HG03159 (cell line): ENCODE results near the gene RBM47.
"Not testable (repeated sequence)": the region's sequence is repeated elsewhere in the genome, so short reads cannot be mapped to it uniquely, and the experiment has no call there.

Experiments
- ATAC-seq: cut with Tn5 transposase; IDR thresholded peaks from one replicate; pipeline ENCODE4 v1.9.1; 2021; ENCODE audit warnings: mild to moderate bottlenecking, moderate library complexity; ENCODE audit not compliant: unreplicated experiment

RBM47 gene

DNA sequence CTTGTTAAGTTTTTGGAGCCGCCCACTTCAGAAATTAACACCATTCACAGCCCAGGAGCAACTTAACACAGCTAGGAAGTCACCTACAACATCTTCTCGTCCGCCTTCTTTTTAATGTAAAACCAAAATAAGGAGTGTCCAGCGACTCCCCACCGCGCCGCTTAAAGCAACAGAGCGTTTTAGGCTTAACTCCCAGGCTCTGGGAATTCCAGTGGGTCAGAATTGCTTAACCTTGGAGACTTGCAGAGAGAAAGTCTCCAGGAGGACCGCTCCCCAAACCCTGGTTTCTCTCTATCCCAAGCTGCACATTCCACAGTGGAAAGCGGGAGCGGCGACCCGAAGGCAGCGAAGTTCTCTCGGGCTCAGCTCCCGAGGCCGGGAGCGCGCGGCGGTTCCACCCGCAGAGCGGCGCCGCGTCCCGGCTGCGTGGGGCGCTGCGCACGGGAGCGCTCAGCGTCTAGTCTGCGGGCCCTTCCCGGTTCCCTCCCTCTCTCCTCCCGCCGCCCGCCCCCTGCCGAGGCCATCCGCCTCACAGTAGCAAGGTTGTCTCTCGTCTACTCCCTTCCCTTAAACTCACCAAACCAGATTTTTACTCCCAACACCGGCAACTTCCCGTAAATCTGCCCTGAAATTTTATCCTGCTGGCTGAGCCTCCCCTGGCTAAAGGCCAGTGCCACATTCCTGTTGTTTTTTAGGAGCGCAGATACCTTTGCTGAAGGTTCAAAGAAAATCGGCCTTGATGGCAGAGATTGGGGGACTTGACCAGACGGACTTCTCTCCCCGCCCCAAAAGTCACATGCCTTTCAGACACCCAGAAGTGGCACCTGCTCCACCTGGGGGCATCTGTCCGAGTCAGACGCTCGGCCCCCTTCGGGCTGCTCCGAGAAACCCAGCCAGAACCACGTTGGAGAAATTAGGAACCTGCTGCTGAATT lies at the start of gene RBM47:
Gene RBM47 (minus strand): TSS at position 464 of the 934 bp plus-strand sequence. CDS start 190,971 bp downstream, outside the sequence.
- peak; percentile 41 for ATAC-seq

DNA sequence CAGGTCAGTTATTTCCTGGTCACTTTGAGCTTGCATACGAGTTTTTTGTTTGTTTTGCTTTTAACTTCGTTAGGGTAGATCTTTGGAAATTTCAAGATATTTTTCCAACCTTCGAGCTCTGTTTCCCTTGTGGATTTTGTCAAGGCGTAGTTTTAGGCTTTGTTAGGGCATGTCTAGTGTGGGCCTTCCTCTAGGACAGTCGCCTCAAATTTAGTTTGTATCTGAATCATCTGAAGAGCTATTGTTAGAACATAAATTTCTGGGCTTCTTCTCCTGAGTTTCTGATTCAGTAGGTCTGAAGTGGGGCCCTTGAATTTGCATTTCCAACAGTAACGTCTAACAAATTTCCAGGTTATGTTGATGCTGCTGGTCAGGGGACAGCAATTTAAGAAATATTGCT lies 48.8 kb upstream of the RBM47 start:
- ATAC-seq = no peak

DNA sequence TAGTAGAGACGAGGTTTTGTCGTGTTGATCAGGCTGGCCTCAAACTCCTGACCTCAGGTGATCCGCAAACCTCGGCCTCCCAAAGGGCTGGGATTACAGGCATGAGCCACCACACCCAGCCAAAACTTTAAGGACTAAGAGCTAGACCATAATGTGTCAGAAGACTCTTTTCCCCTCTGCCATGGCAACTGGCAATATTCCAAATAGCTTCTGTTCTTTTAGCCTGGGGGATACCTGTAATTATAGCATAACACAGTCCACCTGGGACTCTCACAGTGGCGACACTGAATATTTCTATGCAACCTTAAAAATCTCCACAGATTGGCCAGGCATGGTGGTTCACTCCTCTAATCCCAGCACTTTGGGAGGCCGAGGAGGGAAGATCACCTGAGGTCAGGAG lies 45.5 kb upstream of the RBM47 start:
- ATAC-seq = no peak

DNA sequence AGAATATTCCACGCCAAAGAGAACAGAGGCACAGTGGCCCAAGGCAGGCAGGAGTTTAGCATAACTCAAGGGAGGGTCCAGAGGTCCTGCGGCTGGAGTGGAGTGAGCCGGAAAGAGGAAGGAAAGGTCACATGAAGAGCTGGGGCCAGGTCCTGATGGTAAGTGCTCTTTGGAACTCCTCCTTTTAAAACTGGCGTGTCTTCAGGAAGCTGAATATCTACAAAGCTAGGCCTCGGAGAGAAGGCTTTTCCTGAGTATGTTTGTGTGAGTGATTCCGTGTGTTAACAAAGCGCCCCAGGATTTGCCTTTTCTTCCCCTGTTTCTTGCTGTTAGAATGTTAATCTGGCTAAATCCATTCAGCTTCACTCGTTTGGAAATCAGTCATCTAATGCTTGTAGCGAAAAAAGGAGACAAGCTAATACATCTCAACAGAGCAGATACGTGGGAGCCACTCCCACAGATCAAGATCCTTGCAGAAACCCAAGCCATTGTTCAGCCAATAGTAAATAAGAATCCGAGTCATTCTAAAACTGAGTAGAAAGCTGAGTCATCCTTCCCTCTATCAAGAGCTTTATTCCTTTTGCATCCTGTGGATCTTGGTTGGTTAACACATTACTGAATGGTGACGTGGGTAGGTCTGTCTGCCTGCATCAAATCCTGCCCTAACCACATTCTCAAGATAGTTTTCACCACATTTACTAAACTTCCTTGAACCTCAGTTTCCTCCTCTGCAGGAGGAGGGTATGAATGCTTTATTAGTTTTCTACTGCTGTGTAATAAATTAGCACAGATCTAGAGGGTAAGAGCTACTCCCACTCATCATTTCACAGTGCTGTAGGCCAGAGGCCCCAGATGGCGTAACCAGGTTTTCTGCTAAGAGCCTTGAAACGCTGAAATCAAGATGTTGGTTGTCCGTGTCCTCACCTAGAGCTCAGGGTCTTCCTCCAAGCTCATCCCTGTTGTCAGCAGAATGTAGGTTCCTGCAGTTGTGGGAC lies 43.2 kb upstream of the RBM47 start:
- ATAC-seq = peak; percentile 70

DNA sequence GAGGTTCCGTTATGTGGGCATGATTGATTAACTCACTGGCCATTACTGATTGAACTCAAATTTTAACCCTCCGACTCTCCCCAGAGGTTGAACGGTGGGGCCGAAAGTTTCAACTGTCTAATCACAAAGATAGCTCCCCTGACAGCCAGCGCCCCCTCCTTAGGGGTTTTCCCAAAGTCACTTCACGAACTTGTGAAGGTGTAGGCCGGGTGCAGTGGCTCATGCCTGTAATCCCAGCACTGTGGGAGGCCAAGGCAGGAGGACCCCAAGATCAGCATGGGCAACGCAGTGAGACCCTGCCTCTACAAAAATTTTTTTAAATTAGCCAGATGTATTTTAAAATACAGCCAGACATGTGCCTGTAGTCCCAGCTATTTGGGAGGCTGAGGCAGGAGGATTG lies 39.8 kb upstream of the RBM47 start:
- no peak for ATAC-seq

DNA sequence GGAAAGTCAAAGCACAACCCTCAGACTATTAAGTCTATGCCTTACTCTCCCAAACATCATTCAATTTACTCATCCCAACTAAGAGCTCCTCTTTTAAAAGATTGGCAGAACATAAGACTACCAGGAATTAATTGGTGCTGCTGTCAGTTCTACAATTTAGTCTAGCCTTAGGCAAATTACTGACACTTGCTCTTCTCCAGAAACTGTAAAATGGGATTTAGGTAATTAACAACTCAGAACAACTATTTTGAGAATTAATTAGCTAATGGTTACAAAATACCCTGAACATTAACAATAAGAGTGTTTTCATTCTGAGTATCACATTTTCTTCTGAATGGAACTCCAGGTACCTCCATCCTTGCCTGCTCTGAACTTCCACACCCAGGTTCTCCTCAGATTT lies 36.2 kb upstream of the RBM47 start:
- no peak for ATAC-seq

DNA sequence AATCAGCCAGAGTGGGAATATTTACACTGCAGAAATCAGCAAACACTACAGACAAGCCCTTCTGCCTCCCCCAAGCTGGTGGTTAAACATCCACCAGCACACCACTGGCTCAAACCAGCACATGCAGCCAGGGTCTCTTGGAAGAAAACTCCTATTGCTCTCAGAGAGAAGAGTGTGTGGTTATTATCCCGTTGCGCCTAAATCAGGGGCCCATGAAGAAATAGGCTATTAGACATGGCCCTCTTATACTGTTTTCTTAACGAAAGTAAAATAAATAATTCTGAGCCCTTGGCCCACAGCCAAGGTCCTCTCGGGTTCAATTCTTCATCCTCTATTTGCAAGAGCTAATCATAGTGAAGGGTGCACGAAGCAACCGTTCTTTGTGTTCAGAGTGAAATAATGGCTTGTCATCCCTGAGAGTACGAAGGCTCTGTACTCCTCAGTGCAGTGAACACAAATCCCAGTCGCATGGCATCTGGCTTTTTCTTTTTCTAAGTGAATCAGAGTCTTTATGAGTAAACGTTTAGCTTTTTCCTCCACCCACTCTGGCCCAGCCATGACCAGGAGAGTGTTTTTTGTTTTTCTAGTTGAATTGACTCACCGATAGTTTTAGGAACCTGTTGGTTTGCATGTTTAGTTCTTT lies 33.4 kb upstream of the RBM47 start:
- peak; percentile 59 for ATAC-seq

DNA sequence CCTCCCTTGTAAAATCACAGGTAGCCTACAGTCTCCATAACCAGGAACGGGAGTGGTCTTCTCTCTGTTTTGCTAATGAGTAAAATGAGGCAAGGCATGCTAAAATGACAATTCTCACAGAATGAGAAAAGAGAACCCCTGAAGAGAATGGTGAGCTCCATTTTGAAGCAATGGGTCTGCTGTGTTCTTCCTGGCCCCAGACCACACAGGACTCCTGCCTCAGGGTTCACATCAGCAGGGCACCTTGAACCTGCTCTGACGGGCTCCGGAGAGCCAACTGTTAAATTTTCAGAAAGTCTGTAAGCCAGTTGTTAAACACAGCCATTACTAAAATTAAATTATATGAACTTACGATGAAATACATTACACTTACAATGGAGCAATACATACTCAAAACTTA lies 32.1 kb upstream of the RBM47 start:
- ATAC-seq = no peak

DNA sequence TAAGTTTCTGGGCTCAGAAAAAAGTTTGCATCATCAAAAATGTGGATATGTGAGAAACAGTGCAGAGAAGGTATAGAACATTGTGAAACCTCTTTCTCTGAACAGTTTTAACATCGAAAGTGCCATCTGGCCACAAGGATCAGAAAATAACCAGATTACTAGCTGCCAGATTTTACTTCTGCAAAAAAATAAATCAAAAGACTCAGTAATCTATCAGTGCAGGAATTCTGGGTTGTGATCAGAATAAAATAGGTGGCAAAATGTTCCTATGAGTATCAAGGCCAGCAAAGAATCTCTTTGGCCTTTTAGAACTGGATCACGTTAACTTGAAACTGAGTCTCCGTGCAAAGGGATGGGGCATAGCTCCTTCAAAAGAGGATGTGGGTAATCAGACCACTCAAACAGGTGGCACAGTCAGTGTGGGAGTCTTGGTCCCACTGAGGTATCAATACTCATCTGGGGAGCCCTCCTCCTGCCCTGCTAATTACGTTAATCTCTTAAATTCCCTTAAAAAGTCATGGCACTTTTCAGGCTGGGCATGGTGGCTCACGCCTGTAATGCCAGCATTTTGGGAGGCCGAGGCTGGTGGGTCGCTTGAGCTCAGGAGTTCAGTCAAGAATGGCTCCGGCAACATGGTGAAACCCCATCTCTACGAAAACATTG lies 26.7 kb upstream of the RBM47 start:
- ATAC-seq = peak; percentile 86

DNA sequence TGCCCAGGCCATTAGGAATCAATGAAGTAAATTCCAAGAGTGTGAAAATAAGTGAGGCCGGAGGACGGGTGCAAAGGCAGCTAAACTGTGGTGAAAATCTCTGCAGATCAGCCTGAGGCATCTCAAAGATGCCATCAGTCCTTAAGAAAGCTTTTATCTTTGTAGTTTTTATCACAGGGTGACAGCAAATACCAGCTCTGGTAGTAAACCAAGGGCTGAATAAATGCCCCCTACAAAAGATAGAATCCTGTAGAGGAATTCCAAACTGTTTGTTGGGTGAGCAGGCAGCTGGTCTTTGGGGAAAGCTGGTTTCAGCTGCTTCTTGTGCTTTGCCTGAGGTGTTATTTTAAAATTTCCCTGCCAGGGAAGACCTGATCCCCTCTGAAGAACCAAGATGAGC lies 21.6 kb upstream of the RBM47 start:
- ATAC-seq = no peak

DNA sequence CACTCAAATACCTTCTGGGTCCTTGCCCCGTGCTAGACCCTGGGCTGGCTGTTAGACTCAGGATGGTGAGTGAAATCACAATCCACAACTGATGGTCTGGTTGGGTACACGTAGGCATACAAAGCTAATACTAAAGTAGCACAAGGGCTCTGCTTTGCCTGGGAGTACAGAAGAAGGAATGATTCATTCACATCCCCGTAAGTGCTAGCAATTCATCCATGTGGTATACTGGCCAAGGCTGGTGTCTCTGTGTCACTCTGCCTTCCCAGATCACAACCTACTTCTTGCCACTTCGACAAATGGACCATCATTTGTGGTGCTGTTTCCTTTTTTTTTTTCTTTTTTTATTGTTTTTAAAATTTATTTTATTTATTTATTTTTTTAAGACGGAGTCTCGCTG lies 19.7 kb upstream of the RBM47 start:
- no peak for ATAC-seq

DNA sequence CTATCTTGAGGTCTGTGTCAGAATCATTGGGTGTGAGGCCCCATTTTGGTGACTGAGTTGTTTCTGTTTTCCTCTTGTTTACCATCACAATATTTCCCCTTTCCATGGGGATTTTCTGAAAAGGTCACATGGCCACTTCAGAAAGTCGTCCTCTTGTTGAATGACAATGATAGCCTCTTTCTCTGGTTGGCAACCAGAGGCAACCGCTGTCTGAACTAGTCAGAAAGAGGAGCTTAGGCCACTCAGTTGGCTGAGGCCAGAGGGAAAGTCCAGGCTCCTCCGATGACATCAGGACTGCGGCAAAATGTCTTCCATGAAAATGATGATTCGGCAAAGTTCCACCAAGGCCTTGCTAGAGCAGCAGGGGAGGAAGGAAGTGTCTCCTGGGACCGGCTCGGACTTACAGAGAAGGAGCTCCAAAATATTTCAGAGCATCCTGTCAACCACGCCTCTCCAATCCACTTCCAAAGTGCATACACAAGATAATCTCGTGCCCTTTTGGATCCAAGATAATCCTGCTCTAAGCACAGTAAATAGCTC lies 19.1 kb upstream of the RBM47 start:
- no peak for ATAC-seq

DNA sequence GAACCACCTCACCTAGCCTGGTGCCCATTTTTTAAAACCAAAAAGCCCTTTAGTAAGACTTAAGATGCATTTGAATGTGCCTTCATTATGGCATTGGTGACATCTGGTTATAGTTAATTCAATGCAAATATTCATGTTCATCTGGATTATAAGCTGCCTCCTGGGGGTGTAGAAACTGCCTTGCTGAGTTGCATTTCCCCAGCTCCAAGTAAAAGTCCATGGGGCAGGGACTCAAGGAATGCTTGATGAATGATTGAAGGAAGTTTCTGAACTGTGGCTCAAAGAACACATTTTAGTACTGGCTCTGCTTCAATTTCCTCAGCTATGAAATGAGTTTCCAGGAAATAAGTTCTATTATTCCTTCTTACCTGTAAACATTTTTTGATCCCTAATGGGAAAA lies 18.5 kb upstream of the RBM47 start:
- no peak for ATAC-seq

DNA sequence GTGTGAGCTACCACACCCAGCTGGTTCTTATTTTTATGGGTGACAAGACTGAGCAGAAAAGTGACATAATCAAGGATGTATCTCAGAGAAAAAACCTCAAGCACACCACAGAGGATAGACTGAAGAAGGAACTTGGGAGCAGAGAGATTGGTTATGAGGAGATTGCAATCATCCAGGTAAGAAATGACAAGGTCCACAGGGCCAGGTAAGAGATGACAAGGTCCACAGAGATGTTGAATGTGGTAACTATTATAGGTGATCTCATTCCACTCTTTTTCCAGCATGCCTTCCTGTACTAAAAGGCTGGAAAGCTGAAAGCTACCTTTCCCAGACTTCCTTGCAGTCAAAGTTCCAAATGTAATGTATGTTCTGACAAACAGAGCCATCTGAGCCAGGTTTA lies 15.9 kb upstream of the RBM47 start:
- no peak for ATAC-seq

DNA sequence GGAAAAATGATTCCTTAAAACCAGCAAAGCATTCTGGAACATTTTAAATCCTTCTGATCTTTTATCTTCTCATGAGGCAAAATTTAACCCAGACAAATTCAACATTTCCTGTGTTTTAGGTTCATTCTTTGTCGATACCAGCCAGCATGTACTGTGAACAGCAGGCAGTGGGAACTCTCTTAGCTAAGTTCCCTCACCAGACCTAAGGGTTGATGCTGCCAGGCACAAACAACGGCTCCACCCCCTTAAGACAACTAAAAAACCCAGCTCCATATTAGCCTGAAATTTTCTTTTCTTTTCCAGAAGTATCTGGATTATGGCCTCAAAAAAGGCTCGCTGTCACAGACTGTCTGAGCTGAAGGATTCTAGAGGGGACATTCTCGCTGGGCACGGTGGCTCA lies 2.4 kb upstream of the RBM47 start:
- ATAC-seq = no peak

DNA sequence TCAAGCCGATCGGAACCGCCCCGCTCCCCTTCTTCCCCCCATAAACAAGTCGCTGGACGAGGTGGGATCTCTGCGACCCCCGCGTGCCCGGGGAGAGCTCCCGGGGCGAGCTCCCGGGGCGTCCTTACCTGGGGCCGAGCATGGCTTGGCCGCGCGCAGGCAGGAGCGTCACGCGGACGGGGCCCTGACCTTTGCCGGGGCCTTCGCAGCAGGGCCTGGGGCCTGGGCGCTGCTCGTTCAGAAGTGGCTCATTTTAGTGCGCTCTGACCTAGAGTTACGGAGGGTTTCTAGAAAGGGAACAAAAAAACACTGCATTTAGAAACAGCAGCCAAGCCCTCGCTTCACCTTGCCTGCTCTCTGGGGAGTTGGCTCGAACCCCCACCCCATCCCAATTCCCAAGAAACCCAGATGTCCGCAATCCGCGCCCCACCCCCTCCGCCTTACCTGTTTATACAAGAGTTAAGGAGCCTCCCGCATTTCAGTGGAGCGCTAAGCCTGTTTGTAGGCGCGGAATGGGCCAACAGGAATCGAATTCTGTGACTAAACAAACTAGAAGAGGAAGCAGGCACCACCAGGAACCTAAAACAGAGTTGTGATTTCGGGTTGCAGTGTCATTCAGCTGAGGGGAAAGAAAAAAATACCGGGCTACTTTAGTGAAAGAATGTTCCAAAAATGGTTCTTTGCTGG lies 814 bp upstream of the RBM47 start:
- peak; percentile 56 for ATAC-seq

DNA sequence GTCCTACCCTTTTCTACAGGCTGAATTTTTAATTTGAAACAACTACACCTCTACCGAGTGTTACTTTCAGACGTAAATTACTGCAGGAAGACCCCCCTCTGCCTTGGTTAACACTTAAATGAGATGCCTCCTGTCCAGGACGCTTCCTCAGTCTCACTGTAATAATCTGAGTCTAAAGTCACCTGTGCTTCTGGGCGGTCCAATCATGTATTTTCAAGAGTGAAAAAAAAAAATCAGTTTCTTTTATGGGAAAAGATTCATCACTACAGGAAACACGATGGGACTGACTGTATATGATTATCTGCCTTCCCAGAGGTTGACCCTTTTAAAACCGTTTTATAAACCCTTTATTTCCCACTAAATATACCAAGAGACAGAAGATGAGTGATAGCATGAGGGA lies 776 bp downstream of the RBM47 start:
- ATAC-seq = no peak

DNA sequence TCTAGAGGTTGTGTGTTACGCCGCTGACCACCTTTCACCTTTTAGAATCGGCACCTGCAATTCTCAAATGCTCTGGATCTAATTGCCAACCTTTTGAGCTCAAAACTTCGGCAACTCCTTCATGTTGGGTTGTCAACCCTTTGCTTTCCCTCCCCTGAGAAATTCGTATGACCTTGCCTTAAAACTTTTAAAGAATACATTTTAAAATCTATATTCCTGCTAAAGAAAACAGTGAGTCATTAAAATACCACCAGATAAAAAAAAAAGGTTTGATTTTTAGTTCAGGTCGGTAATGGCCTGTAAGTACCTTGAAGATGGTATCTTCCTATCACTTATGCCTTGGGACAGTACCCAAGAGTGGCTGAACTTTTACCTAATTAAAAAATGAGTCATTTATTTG lies 1.3 kb downstream of the RBM47 start:
- not testable (repeated sequence) for ATAC-seq

DNA sequence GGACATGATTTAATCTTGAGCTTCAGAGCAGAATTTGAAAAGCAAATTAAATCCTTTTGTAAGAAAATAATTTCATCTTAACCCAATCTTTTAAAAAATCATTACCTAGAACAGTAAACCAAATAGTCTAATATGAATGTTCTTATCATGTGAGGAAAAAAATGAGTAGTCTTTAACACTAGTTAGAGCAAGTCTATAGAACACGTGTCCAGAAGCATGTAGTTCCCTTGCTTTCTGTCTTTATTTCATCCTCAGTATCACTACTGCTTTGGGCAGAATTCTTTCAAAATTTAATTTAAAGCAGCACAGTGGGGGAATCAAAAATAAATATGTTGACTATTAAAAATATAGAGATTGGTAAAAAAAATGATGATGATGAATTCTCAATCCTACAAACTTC lies 2.1 kb downstream of the RBM47 start:
- ATAC-seq = no peak
